Myocyte (in vitro differentiated cells): ENCODE results near the gene POLD4. TPM values are rescaled to one million over a fixed set of nuclear protein-coding genes. Genes with fewer than 3 reads are reported as not detected.

Experiments used
- DNase-seq: peaks from one replicate; pipeline ENCODE4 v3.0.0-alpha.2; 2012; ENCODE audit warnings: low read depth
- total RNA-seq: library from RNA; depleted of rRNA; stranded (reverse); fragments of >200 nt; gene quantifications from 2 replicates; pipeline ENCODE4 v1.2.3, GENCODE V29; 2014

POLD4 gene
- total RNA-seq, 1 donor from 2014 or later = 105 TPM

GRCh38 chr11:67389477-67389876 is 36.1 kb upstream of the POLD4 start:
- no peak for DNase-seq

GRCh38 chr11:67387518-67387917 is 34.2 kb upstream of the POLD4 start:
- no peak for DNase-seq

GRCh38 chr11:67387069-67387468 is 33.7 kb upstream of the POLD4 start:
- no peak for DNase-seq

GRCh38 chr11:67384851-67385366 is 31.6 kb upstream of the POLD4 start:
- peak; percentile 60 for DNase-seq

GRCh38 chr11:67382276-67383136 is 29.2 kb upstream of the POLD4 start:
- peak; percentile 81 for DNase-seq

GRCh38 chr11:67381244-67381972 is 28.1 kb upstream of the POLD4 start:
- no peak for DNase-seq

- no peak for DNase-seq
Measured at GRCh38 chr11:67379061-67380058, 26.0 kb upstream of the POLD4 start.

- DNase-seq = no peak
Measured at GRCh38 chr11:67378544-67378943, 25.2 kb upstream of the POLD4 start.

- no peak for DNase-seq
Measured at GRCh38 chr11:67376873-67377808, 23.8 kb upstream of the POLD4 start.

GRCh38 chr11:67376063-67376820 is 22.9 kb upstream of the POLD4 start:
- no peak for DNase-seq

- no peak for DNase-seq
Measured at GRCh38 chr11:67375320-67376055, 22.1 kb upstream of the POLD4 start.

- no peak for DNase-seq
Measured at GRCh38 chr11:67374571-67375281, 21.4 kb upstream of the POLD4 start.

GRCh38 chr11:67373648-67374570 is 20.6 kb upstream of the POLD4 start:
- DNase-seq = peak; percentile 93

- DNase-seq = peak; percentile 73
Measured at GRCh38 chr11:67372993-67373647, 19.8 kb upstream of the POLD4 start, which contains the start of gene CLCF1. Gene CLCF1, minus strand, starts transcription at chr11:67373598. Its CDS starts 59 bp downstream, at chr11:67373539.

GRCh38 chr11:67372321-67372992 is 19.1 kb upstream of the POLD4 start:
- DNase-seq = peak; percentile 34
